ENCODE results near the gene C1QTNF1.

C1QTNF1 gene

GRCh38 chr17:78993241-78993956 is 30.6 kb upstream of the C1QTNF1 start:
- no peak for FAIRE-seq

- FAIRE-seq = no peak
Observed at GRCh38 chr17:78993981-78994671, 29.8 kb upstream of the C1QTNF1 start.

- FAIRE-seq = no peak
Observed at GRCh38 chr17:78995022-78995760, 28.8 kb upstream of the C1QTNF1 start.

DNA sequence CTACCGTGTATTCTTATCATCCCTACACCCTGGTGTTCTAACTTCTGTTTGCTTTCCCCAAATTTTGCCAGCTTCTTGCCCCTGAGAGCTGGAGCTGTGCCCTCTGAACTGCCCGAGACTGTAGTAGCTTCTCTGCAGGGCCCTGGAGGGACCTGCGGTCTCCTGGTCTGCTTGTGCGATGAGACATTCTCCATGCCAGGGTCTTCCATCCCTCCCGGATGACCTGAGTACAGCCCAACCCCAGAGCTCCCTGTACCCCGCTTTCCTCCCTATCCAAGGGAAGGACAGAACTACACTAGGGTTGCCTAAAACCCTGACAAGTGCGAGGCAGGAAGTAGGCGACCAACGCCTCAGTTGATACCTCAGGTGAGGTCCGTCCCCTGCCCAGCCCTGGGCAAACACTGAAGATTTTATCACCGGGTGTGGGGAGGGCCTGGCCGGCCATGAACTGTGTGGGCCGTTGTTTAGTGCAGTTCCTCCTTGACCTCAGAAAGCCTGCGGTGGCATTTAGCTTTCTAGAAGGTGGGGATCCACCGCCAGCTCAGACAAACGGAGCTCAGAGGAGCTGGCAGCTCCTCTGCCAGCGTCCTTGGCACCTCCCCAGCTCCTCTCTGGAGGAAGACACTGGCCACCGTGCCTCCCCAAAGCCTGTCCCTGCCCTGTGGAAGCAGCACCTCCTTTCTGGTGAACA is 28.1 kb upstream of the C1QTNF1 start:
- no peak for FAIRE-seq

- no peak for FAIRE-seq
Observed at GRCh38 chr17:78996781-78997201, 27.2 kb upstream of the C1QTNF1 start.

DNA sequence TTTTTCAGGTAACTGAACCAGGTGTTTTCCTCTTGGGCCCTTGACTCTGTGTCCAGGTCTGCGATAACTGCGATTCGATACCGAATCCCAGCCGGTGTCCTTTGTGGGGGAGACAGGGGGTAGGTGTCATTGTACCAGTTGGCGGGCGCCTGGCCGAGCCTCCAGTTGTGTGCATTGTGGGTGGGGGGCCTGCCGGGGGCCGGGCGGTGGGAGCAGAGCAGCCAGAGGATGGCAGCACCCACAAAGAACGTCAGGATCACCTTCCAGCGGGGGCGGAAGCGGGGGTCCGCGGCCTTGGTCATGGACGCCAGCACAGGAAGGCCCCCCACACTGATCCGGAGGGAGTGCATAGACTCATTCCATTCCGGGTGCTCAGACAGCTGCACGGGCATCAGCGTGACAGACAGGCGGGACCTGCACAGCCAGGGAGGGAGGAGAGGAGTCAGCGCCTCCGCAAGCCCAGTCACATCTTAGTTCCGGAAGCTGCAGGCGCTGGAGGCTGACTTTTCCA is 26.7 kb upstream of the C1QTNF1 start:
- no peak for FAIRE-seq

DNA sequence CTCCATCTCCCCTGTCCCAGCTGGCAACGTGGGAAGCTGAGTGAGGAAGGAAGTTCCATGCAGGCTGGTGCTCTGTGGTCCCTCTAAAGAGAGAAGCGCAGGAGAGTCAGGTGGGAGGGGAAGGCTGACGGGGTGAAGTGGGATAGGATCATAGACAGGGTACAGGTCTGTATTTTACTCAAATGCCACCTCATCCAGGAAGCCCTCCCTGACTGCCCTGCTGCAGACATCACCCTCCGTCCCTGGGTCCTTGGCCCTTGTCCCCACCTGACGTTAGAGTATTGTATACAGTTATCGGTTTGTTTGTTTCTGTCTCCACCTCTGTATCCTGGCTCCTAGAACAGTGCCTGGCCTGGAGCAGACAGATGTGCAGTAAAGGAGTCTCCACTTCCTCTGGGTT is 26.1 kb upstream of the C1QTNF1 start:
- no peak for FAIRE-seq

DNA sequence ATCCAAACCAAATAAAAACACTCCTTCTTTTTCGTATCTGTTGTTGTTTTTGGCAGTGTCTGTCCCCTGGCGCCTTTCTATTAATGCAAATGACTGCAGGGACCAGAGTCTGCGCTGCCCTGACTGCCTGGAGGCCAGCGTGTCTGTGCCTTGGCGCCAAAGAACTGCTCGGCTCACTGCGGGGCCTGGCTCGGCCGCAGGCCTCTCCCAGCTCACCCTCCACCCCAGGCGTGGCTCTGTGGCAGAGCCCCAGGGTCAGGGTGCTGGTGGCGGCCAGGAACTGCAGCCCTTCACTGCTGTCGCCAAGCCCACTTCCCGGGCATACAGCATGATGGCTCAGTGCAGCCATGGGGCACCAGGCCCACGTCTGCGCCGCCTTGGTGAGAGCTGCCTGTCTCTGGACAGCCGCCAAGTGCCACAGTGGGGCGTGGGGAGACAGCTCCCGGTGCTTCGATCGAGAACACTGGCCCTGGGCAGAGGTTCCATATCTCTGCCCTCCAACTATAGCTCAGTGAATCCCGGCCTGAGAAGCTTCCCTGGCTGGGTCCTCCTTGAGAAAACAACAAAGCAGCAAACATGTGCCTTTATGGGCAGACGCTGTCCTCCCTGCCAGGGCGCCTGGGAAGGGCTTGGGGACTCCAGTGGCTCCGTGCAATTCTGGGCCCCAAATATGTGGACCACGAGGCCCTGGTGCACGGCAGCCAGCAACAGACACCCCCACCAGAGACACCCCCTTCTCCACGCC is 25.5 kb upstream of the C1QTNF1 start:
- FAIRE-seq = no peak

GRCh38 chr17:78999056-78999768 is 24.8 kb upstream of the C1QTNF1 start:
- no peak for FAIRE-seq

- no peak for FAIRE-seq
Observed at GRCh38 chr17:78999947-79000395, 24.0 kb upstream of the C1QTNF1 start.

- FAIRE-seq = no peak
Observed at GRCh38 chr17:79000396-79001189, 23.4 kb upstream of the C1QTNF1 start.

GRCh38 chr17:79001190-79002020 is 22.6 kb upstream of the C1QTNF1 start:
- FAIRE-seq = no peak

GRCh38 chr17:79002291-79002690 is 21.7 kb upstream of the C1QTNF1 start:
- no peak for FAIRE-seq

- FAIRE-seq = no peak
Observed at GRCh38 chr17:79002796-79003593, 21.0 kb upstream of the C1QTNF1 start.

DNA sequence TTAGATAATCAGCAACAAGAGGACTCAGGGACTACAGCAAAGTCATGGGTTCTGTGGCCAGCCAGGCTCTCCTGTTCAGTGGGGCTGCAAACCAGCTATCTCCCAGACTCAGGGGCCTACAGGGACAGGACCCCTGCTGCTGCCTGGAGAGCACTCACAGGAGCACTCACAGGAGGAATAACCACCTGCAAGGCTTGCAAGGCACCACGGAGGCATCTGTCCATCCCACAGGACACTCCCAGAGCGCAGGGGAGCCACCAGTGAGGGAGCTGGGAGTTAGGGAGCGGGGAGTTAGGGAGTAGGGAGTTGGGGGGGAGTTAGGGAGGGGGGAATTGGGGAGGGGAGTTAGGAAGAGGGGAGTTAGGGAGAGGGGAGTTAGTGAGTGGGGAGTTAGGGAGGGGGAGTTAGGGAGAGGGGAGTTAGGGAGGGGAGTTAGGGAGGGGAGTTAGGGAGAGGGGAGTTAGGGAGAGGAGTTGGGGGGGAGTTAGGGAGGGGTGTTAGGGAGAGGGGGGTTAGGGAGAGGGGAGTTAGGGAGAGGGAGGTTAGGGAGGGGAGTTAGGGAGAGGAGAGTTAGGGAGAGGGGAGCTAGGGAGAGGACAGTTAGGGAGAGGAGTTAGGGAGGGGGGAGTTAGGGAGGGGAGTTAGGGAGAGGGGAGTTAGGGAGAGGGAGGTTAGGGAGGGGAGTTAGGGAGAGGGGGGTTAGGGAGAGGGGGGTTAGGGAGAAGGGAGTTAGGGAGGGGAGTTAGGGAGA is 20.1 kb upstream of the C1QTNF1 start:
- FAIRE-seq = no peak

DNA sequence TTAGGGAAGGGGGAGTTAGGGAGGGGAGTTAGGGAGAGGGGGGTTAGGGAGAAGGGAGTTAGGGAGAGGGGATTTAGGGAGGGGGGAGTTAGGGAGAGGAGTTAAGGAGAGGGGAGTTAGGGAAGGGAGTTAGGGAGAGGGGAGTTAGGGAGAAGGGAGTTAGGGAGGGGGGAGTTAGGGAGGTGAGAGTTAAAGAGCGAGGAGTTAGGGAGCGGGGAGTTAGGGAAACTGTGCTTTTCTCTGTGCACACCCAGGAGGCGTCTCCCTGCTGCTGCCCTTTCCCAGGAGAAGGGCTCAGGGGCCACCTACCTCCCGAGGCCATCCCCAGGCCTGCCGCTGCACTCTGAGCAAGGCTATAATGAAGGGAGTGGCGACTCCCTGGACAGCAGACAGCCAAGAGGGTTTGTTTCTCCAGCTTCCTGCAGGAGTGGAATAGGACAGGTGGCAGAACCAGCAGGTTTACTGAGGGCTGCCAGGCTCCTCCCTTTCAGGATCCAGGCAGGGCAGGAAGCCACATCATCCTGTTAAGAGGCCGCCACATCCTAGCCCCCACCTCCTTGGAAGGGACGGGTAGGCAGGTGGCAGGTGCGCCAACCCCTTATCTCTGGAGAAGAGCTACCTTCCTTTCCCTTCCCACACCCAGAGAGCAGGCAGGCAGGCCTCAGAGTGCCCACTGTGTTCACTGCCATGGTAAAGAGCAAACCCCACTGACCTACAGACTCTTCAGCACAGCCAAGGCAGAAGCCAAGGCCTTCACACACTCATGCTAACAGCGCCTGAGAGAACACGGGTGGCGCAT is 18.7 kb upstream of the C1QTNF1 start:
- no peak for FAIRE-seq

DNA sequence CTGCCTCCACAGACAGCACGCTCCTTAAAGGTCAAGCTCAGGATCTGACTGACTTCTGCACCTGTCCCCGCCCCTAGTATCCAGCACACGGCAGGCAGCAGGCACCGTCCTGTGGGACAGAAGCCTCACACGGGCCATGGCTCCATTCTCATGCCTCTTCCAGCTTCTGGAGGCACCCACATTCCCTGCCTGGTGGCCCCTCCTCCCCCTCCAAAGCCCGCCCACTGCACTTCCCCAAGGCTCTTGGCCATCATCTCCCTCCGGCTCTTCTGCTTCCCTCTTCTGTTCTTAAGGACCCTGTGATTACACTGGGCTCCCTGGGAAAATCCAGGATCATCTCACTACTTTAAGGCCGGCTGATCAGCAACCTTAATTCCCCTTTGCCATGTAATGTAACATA is 17.9 kb upstream of the C1QTNF1 start:
- FAIRE-seq = no peak
